GM10847 (cell line): ENCODE measurements around the gene MAGI2.

Experiments used
- POLR2A ChIP-seq: IDR thresholded peaks from 2 replicates; pipeline ENCODE4 v1.6.1; 2011; ENCODE audit not compliant: insufficient read length; ENCODE audit errors: extremely low read depth

The MAGI2 gene

GRCh38 chr7:79412438-79412837 is 41.0 kb downstream of the MAGI2 start:
- TF ChIP-seq POLR2A, result no peak

GRCh38 chr7:79410345-79410744 is 43.1 kb downstream of the MAGI2 start:
- no peak for TF ChIP-seq POLR2A

GRCh38 chr7:79407351-79407750 is 46.1 kb downstream of the MAGI2 start:
- TF ChIP-seq POLR2A, result no peak

- TF ChIP-seq POLR2A, result no peak
Measured at GRCh38 chr7:79406371-79406770, 47.1 kb downstream of the MAGI2 start.

GRCh38 chr7:79405368-79405767 is 48.1 kb downstream of the MAGI2 start:
- TF ChIP-seq POLR2A, result no peak

GRCh38 chr7:79403879-79404278 is 49.6 kb downstream of the MAGI2 start:
- no peak for TF ChIP-seq POLR2A

- no peak for TF ChIP-seq POLR2A
Measured at GRCh38 chr7:79403451-79403850, 50.0 kb downstream of the MAGI2 start.

GRCh38 chr7:79401254-79401653 is 52.2 kb downstream of the MAGI2 start:
- TF ChIP-seq POLR2A, result no peak

- TF ChIP-seq POLR2A, result no peak
Measured at GRCh38 chr7:79400222-79400621, 53.2 kb downstream of the MAGI2 start.

- TF ChIP-seq POLR2A, result no peak
Measured at GRCh38 chr7:79398138-79398749, 55.2 kb downstream of the MAGI2 start.

- TF ChIP-seq POLR2A, result no peak
Measured at GRCh38 chr7:79386688-79387422, 66.6 kb downstream of the MAGI2 start.

- TF ChIP-seq POLR2A, result no peak
Measured at GRCh38 chr7:79381921-79382320, 71.5 kb downstream of the MAGI2 start.

GRCh38 chr7:79377097-79377496 is 76.4 kb downstream of the MAGI2 start:
- no peak for TF ChIP-seq POLR2A

GRCh38 chr7:79376299-79377025 is 77.0 kb downstream of the MAGI2 start:
- no peak for TF ChIP-seq POLR2A

GRCh38 chr7:79361214-79361613 is 92.3 kb downstream of the MAGI2 start:
- TF ChIP-seq POLR2A, result no peak

GRCh38 chr7:79359827-79360226 is 93.6 kb downstream of the MAGI2 start:
- TF ChIP-seq POLR2A, result no peak

GRCh38 chr7:79357101-79357500 is 96.4 kb downstream of the MAGI2 start:
- TF ChIP-seq POLR2A, result no peak
